ENCODE data around the gene ZNF736.
A peak's percentile ranks its signal among the peaks of the same experiment; 100 is the strongest.
"Not testable (repeated sequence)": the region's sequence is repeated elsewhere in the genome, so short reads cannot be mapped to it uniquely, and the experiment has no call there.

The ZNF736 gene

DNA sequence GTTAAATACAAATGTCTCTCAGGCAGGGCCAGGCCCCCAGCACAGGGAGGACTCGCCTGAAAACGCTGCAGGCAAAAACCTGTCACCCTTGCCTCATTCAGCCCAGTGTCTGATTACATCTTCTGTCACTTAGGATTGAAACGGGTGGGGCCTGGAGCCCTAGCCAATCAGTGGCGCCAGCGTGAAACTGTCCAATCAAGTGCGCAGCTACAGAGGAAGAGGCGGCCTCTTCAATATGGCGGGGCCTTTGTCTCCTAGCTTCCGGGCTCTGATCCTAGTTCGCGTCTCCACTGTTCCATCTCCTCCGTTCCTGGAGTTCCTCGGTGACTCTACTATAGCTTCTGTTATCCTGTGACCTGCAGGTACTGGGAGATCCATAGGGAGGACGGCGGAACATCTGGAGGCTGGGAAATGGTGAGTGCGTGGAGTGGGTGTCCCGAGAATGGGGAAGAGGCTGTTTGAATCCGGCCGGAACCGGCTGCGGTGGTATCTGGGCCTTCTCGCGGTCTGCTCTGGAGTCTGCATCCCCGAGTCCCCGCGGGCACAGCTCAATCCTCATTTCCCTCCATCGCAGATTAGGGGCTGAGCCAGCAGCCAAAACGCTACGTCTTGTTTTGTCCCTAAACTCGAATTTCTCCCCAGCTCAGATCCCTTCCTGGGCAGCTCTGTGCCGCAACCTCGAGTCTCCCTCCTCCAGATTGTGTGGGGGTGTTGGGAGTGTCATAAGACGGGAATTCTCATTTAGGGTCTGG, at the start of gene ZNF736:
Gene ZNF736 (plus strand): TSS at position 222 of the 752 bp plus-strand sequence. CDS start 190 bp downstream, at position 412.
- H3K4me1 ChIP-seq: peaks cover 18 to 27% (median 23%) of the 10 kb centered on the region in 10 experiments
- H3K9ac ChIP-seq: peak within 1 kb of the TSS; percentile 91 to 98 (median 97)
- H4K20me1 ChIP-seq: peaks cover 0 to 19% (median 0%) of the 10 kb centered on the region in 11 experiments; a peak in 3 of 22 replicates
- H3K36me3 ChIP-seq: peaks cover 16 to 42% (median 32%) of the 10 kb centered on the region in 11 experiments
- H3K4me2 ChIP-seq: peak within 1 kb of the TSS; percentile 66 to 98 (median 89)
- H3K27me3 ChIP-seq: no peaks in the 10 kb centered on the region
- TF ChIP-seq Cebpa-rat (IDR thresholded peaks at IDR 0.05): no peak
- H3K4me3 ChIP-seq: peak within 1 kb of the TSS; percentile 79 to 96 (median 88)
- H3K27ac ChIP-seq: peak within 1 kb of the TSS; percentile 93 to 99 (median 98)
- peaks cover 29 to 47% (median 39%) of the 10 kb centered on the region in 11 experiments for H3K9me3 ChIP-seq (replicated peaks in 1 of 11)

GRCh38 chr7:64266341-64266919, 47.3 kb upstream of the ZNF736 start:
- Histone ChIP-seq H3K27ac (no peak overlapping the region), H3K36me3 (no peaks in the 10 kb centered on the region; a peak in 1 of 22 replicates), H3K4me3 (no peak overlapping the region), H3K9ac (no peak overlapping the region), H3K4me1 (no peaks in the 10 kb centered on the region), H3K4me2 (no peak overlapping the region), H3K27me3 (no peaks in the 10 kb centered on the region), H3K9me3 (replicated peaks in 1 of 11) (peaks cover 77 to 96% (median 88%) of the 10 kb centered on the region in 11 experiments), H4K20me1 (no peaks in the 10 kb centered on the region)
- TF ChIP-seq Cebpa-rat (IDR thresholded peaks at IDR 0.05): no peak

DNA sequence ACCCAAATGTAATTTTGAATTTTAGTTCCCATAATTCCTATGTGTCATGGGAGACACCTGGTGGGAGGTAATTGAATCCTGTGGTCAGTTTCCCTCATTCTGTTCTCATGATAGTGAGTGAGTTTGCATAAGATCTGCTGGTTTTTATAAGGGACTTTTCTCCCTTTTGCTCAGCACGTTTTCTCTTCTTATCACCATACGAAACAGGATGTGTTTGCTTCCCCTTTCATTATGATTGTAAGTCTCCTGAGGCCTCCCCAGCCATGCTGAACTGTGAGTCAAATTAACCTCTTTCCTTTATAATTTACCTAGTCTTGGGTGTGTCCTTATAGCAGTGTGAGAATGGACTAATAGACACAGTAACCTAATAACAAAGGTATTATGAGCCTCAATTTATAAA, 36.1 kb upstream of the ZNF736 start:
- no peak for TF ChIP-seq Cebpa-rat (IDR thresholded peaks at IDR 0.05)
- no peaks in the 10 kb centered on the region for H3K27me3 ChIP-seq
- no peak overlapping the region for H3K4me2 ChIP-seq
- H3K9me3 ChIP-seq (replicated peaks in 1 of 11): peaks cover 29 to 98% (median 47%) of the 10 kb centered on the region in 11 experiments
- peaks cover 0 to 17% (median 0%) of the 10 kb centered on the region in 10 experiments; a peak in 3 of 20 replicates for H3K4me1 ChIP-seq
- no peak overlapping the region for H3K9ac ChIP-seq
- H3K27ac ChIP-seq: peak overlapping the region in 1 of 11 experiments; percentile 37; a peak in 1 of 22 replicates
- no peaks in the 10 kb centered on the region for H4K20me1 ChIP-seq
- H3K36me3 ChIP-seq: no peaks in the 10 kb centered on the region
- H3K4me3 ChIP-seq: no peak overlapping the region

DNA sequence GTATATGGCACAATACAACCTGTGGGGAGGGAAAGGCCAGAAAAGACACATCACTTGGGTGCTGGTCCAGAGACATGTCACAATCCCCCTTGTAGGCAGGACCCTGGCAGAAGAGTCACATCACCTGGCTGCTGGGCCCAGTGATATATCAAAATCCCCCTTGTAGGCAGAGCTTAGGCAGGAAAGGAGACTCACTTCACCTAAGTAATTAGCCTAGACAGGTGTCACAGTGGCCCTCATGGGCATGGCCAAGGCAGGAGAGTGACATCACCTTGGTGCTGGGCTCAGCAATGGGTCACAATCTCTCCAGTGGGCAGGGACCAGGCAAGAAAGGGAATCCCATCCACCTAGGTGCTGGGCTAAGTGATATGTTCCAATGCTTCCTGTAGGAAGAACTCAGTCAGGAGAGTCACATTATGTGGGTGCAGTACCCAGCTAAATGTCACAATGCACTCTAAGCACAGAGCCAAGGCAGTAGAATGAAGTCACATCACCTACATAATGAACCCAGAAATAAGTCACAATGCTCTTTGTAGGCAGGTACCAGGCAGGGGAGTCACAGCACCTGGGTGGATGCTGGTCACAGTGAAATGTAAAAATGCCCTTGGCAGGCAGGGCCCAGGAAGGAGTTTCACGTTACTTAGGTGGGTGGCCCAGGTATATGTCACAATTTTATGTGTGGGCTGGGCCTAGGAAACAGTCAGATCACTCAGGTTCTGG, 18.9 kb upstream of the ZNF736 start:
- no peak overlapping the region for H3K4me2 ChIP-seq
- no peaks in the 10 kb centered on the region for H3K4me1 ChIP-seq
- no peak for TF ChIP-seq Cebpa-rat (IDR thresholded peaks at IDR 0.05)
- H3K9ac ChIP-seq: no peak overlapping the region
- no peaks in the 10 kb centered on the region for H3K27me3 ChIP-seq
- H3K27ac ChIP-seq: no peak overlapping the region
- H3K4me3 ChIP-seq: no peak overlapping the region
- H3K9me3 ChIP-seq (replicated peaks in 1 of 11): peaks cover 0 to 43% (median 11%) of the 10 kb centered on the region in 11 experiments; a peak in 9 of 22 replicates
- H3K36me3 ChIP-seq: no peaks in the 10 kb centered on the region
- H4K20me1 ChIP-seq: no peaks in the 10 kb centered on the region

DNA sequence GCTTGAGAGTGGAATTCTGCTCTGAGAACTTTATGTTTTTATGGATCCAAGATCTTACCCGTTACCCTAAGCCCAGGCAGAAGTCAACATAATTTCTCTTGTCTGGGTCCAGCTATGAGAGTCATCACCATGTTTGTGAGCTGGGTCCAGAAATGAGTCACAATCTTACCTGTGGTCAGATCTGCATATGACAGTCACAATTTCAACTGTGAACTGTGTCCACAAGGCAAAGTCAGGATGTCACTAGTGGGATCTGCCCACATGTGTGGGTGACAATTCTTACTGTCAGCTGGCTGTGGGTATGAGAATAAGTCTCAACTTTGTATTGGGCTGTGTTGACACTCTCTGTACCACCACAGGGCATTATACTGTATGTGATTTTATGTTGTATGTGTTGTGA, 16.3 kb upstream of the ZNF736 start:
- not testable (repeated sequence) for H3K36me3 ChIP-seq, H3K4me1 ChIP-seq, H3K27me3 ChIP-seq, H3K4me2 ChIP-seq, H3K27ac ChIP-seq, H3K9ac ChIP-seq, H4K20me1 ChIP-seq, H3K4me3 ChIP-seq
- peaks cover 7 to 48% (median 21%) of the 10 kb centered on the region in 11 experiments; a peak in 17 of 22 replicates for H3K9me3 ChIP-seq (replicated peaks in 1 of 11)

GRCh38 chr7:64300641-64301405, 12.9 kb upstream of the ZNF736 start:
- no peak for TF ChIP-seq Cebpa-rat (IDR thresholded peaks at IDR 0.05)

DNA sequence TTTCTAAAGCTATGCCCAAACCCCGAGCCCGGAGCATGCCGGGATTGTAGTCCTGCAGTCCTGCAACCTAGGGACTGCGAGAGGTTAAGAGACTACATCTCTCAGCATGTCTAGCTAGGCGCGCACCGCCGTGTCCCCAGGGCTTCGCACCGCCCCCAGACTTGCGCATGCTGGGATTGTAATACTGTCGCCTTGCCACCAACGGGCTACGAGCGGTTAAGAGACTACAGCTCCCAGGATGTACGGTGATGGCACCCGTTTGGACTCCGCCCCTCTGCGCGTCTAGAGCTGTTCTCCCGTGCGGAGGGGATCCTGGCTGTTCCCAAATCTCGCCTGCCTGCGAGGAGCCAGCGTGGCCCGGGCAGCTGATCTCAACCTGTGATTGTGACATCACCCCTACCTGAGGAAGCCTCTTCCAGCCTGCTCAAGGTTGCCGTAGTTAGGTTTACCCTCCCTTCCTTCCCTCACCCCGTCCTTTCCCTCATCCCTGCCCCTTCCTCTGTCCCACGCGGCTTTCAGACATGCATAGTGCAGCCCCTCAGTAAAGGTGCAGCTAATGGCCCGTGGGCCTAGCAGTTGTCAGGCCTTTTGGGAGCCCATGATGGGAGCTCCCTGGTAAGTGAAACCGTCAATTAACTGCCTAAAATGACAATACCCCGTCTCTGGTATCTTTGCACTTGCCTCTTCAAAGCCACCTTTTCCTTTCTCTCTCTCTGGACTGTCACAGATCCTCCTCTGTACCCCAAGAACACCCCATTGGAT, 6.3 kb upstream of the ZNF736 start:
- Histone ChIP-seq H4K20me1 (no peaks in the 10 kb centered on the region), H3K27me3 (no peaks in the 10 kb centered on the region), H3K9me3 (replicated peaks in 1 of 11) (peaks cover under 1 to 39% (median 12%) of the 10 kb centered on the region in 11 experiments; a peak in 19 of 22 replicates), H3K4me2 (peak overlapping the region; percentile 78 to 93 (median 88)), H3K9ac (peak overlapping the region; percentile 77 to 89 (median 84)), H3K4me1 (peaks cover 14 to 36% (median 33%) of the 10 kb centered on the region in 10 experiments; a peak in 18 of 20 replicates), H3K27ac (peak overlapping the region; percentile 64 to 90 (median 83)), H3K36me3 (peaks cover 0 to 9% (median 0%) of the 10 kb centered on the region in 11 experiments; a peak in 4 of 22 replicates), H3K4me3 (peak overlapping the region; percentile 59 to 76 (median 66))
- peak in 1 of 11 experiments; percentile 22; a peak in 2 of 22 replicates for TF ChIP-seq Cebpa-rat (IDR thresholded peaks at IDR 0.05)

More at GRCh38 chr7:64300641-64301405, 12.9 kb upstream of the ZNF736 start:
- Histone ChIP-seq H3K4me1 (peaks cover 0 to 21% (median 18%) of the 10 kb centered on the region in 10 experiments; a peak in 17 of 20 replicates), H3K27me3 (no peaks in the 10 kb centered on the region), H3K9ac (no peak overlapping the region), H3K27ac (no peak overlapping the region), H3K36me3 (no peaks in the 10 kb centered on the region), H3K4me2 (no peak overlapping the region), H3K4me3 (no peak overlapping the region), H4K20me1 (no peaks in the 10 kb centered on the region), H3K9me3 (replicated peaks in 1 of 11) (peaks cover 7 to 70% (median 37%) of the 10 kb centered on the region in 11 experiments; a peak in 19 of 22 replicates)

GRCh38 chr7:64308016-64308270, 5.8 kb upstream of the ZNF736 start:
- no peaks in the 10 kb centered on the region for H3K27me3 ChIP-seq
- H3K4me3 ChIP-seq: peak overlapping the region; percentile 59 to 76 (median 66)
- H3K9ac ChIP-seq: peak overlapping the region; percentile 77 to 89 (median 84)
- H4K20me1 ChIP-seq: no peaks in the 10 kb centered on the region
- H3K9me3 ChIP-seq (replicated peaks in 1 of 11): peaks cover 0 to 34% (median 7%) of the 10 kb centered on the region in 11 experiments; a peak in 16 of 22 replicates
- H3K4me1 ChIP-seq: peaks cover 16 to 37% (median 35%) of the 10 kb centered on the region in 10 experiments; a peak in 18 of 20 replicates
- peak overlapping the region; percentile 78 to 92 (median 88) for H3K4me2 ChIP-seq
- peak overlapping the region; percentile 64 to 90 (median 83) for H3K27ac ChIP-seq
- H3K36me3 ChIP-seq: peaks cover 0 to 9% (median 0%) of the 10 kb centered on the region in 11 experiments; a peak in 4 of 22 replicates
- TF ChIP-seq Cebpa-rat (IDR thresholded peaks at IDR 0.05): no peak
